ENCODE data around the gene PROM1. TPM values are rescaled to one million over a fixed set of nuclear protein-coding genes. Genes with fewer than 3 reads are reported as not detected.

PROM1 gene, protein sequence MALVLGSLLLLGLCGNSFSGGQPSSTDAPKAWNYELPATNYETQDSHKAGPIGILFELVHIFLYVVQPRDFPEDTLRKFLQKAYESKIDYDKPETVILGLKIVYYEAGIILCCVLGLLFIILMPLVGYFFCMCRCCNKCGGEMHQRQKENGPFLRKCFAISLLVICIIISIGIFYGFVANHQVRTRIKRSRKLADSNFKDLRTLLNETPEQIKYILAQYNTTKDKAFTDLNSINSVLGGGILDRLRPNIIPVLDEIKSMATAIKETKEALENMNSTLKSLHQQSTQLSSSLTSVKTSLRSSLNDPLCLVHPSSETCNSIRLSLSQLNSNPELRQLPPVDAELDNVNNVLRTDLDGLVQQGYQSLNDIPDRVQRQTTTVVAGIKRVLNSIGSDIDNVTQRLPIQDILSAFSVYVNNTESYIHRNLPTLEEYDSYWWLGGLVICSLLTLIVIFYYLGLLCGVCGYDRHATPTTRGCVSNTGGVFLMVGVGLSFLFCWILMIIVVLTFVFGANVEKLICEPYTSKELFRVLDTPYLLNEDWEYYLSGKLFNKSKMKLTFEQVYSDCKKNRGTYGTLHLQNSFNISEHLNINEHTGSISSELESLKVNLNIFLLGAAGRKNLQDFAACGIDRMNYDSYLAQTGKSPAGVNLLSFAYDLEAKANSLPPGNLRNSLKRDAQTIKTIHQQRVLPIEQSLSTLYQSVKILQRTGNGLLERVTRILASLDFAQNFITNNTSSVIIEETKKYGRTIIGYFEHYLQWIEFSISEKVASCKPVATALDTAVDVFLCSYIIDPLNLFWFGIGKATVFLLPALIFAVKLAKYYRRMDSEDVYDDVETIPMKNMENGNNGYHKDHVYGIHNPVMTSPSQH
- not detected in 2 replicates for total RNA-seq (2014; rRNA removed; shearing (Covaris generic))
- 0.33 and 0.47 TPM in 2 replicates for polyA plus RNA-seq (2015; cell fraction: cytosol; rRNA removed)
- polyA plus RNA-seq (2015; cell fraction: nucleus; rRNA removed): 0.06 and 0.32 TPM in 2 replicates

DNA sequence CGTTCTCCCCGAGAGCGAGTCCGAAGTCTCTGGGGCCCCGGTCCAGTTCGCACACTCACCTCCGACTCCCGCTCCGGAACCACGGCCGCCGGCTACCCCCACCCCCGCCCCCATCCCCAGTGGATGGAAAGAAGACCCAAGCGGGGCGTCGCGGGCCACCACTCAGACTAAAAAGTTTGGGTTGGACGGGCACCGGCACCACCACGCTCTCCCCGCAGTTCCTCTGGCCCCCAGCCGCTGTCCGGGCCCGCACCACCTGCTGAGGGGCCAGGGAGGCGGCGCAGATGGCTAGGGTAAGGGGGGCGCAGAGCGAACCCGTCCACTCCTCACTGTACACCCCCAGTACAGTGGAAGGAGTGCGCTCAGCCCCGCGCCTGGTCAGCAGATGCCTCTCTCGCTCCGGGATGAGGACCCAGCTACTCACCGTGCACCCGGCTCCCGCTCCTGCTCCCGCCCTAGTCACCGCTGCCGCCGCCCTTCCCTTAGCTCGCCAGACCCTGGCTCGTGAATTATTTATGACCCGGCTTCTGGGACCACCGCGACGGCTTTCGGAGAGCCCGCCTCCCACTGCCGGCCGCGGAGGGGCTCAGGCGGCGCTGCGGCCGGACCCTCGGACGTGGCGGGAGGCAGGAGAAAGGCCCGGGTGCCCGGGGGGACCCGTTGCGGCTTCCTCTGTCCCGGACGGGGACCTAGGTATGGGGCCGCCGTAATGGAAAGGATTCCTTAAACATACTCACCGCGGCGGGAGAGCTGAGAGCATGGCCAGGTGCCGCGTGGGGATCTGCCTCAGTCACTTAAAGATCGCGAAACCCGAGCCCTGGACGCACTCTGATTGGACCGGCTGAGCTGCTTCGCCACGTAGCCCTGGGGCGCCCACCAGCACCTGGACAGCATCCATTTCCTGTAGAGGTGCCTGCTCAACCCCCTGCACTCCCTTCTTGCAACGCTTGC, at the start of gene PROM1:
Gene PROM1, minus strand, starts transcription at position 783 of the 951 bp plus-strand sequence. CDS start 8,117 bp downstream, outside the sequence.
- no peak for DNase-seq (ENCODE audit: low read depth)

DNA sequence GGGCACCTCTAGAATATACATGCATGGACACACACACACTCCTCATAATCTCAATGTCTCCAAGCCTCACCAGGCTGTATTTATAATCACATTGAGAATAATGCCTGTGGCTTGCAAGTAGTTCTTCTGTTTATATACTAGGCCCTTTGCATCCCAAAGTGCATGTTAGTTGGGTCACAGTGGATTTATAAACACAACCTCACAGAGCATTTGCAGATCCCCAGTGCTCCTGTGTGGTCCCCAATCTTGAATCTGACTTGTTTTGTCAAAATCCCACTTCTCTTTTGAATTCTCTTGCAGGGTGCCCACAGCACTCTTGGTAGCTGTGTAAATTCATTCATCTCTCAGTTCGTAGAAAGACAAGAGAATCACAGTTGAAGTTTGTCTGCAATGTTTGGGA, 49.6 kb upstream of the PROM1 start:
- no peak for DNase-seq (ENCODE audit: low read depth)

GRCh38 chr4:16131293-16131692, 47.5 kb upstream of the PROM1 start:
- no peak for DNase-seq (ENCODE audit: low read depth)

- no peak for DNase-seq (ENCODE audit: low read depth)
Observed at GRCh38 chr4:16129336-16129735, 45.5 kb upstream of the PROM1 start.

GRCh38 chr4:16126714-16127113, 42.9 kb upstream of the PROM1 start:
- DNase-seq (ENCODE audit: low read depth): no peak

DNA sequence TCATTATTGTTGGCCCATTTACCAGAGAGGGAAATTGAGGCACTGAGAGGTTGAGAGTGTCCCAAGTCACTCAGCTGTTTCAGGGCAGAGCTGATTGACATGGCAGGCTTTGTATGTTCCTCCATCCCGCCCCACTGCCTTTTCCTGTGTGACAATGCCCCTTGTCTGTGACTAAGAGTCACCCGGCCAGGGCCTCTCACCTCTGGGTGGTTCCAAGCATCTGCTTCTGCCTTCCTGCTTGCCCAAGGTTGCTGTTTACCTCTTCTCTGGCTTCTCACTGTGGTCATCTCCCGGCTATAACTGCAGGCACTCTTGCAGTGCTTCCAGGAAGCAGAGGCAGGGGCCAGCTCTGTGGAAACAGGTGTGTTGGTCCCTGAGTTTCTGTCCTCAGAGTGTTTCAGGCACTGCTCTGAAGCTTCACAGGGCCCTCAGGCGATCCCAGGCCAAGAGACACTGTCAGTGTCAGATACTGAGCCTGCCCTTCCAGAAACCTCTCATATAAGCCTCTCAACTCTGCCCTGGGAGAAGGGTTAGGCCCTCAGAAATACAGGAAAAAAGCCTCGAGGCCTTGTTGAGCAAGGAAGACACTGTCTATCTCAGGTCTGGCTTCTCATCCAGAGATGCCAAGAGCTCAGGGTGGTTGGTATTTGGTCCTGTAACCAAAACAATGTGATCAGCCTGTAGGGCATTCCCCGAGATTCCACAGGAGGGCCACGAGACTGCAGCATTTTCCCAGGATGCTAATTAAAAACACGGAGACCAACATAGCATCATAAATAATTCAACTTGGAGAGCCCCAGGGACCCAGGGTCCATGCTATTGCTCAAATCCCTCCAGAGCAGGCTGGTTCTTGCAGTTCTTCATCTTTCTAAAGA, 42.0 kb upstream of the PROM1 start:
- DNase-seq (ENCODE audit: low read depth): no peak

DNA sequence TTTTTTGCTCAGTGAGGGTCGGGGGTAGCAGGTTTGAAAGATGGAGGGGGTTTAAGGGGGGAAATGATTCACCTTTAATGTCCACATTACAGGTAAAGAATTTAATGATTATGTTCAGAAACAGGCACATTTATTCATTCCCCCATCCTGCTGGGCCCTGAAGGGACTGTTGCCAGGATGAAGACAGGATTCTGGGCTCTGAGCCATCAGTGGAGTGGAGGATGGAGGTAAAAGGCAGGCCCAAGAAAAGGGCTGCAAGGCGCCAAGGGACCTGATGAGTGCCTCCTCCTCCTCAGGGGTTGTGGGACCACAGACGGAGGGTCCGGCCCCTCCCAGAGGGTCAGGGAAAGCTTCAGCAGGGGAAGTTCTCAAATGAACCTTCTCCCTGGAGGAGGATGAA, 40.4 kb upstream of the PROM1 start:
- DNase-seq (ENCODE audit: low read depth): no peak

DNA sequence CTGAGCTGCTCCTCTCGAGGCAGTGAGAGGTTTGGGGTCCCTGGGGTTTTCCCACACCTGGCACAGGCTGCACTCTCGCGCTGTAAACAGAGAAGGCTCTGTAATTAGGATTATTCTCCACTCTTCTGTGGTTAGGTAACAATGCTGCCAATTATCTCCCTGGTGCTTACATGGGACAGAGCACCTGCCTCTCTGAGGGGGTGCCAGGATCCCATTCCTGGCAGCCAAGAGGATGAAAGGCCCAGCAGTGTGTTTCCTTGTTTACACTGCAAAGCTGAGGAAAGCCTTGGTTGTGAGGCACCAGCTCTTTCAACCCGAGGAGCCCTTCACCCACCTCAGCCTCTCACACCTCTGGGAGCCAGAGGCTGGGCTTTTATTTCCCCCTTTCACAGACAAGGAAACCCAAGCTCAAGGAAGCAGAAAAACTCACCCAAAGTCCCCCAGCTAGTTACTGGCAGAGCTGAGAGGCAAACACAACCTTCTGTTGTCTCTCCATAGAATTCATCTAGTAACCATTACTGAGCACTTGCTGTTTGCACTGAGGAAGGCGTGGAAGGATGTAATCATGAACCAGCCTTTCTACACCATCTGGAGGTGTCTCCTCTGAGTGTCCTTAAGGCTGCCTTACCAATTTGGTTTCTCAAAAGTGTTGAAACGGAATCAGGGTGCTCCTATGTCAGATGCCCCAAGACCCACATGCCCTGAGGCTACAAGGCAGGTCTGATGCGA, 39.7 kb upstream of the PROM1 start:
- DNase-seq (ENCODE audit: low read depth): no peak

DNA sequence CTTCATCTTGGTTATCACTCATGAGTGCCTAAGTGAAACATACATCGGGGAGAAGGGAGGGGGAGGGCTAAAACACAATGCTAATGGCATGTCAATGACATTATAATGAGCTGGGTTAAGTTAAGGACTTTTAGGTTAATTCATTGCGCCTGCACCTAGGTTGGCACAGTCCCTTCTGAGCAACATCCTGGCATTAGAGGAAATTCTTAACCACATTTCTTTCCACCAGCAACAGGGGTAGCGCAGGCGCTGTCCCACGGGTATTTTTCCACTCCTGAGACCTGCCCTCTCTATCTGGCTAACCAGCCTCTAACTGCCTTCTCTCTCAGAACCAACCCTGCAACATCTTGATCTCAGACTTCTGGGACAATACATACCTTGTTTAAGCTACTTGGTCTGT, 39.0 kb upstream of the PROM1 start:
- no peak for DNase-seq (ENCODE audit: low read depth)

- DNase-seq (ENCODE audit: low read depth): no peak
Observed at GRCh38 chr4:16122308-16122711, 38.5 kb upstream of the PROM1 start.

DNA sequence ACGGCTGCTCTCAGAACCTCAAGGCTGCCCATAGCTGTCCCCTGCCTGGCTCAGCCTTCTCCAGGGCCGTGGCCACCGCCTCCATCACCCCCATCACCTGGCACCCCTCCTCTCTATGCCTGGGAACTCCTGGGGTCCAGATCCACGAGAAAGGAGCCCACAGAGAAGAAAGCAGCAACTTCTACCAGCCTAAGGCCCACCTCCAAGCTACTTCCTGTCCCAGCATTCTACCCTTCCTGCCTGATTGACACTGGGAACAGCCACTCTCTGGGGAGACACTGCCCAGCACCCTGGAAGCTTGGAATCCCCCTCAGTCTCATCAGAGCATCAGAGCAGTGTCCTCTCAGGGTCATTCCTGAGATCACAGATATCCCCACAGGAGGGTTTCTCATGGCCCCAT, 36.9 kb upstream of the PROM1 start:
- DNase-seq (ENCODE audit: low read depth): peak; percentile 49

GRCh38 chr4:16119981-16120380, 36.2 kb upstream of the PROM1 start:
- DNase-seq (ENCODE audit: low read depth): no peak

- no peak for DNase-seq (ENCODE audit: low read depth)
Observed at GRCh38 chr4:16118090-16118489, 34.3 kb upstream of the PROM1 start.

- DNase-seq (ENCODE audit: low read depth): no peak
Observed at GRCh38 chr4:16117164-16117563, 33.3 kb upstream of the PROM1 start.

DNA sequence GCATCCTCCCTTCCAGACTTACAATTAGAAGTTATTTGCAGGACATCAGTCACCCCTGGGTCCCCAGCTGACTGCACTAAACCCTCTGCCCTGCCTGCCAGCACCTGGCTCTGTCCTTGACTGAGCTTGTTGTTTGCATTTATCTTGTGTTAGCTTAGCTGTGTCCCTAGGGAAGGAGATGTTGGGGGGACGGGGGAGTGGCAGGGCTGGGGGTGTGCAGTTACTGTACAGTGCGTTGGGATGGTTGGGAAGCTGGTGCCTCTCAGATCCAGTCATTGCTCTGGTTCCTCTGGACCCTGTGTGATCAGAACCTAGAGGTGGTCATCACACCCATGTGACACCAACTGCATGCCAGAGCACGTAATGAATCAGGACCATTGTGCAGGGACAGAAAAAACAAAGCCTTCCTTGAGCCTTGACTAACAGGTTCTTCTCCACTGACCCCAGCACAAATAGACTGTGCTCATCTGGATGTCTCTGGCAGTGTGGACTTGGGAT, 32.7 kb upstream of the PROM1 start:
- DNase-seq (ENCODE audit: low read depth): no peak

- DNase-seq (ENCODE audit: low read depth): no peak
Observed at GRCh38 chr4:16116019-16116418, 32.2 kb upstream of the PROM1 start.

- no peak for DNase-seq (ENCODE audit: low read depth)
Observed at GRCh38 chr4:16114546-16114945, 30.7 kb upstream of the PROM1 start.

- no peak for DNase-seq (ENCODE audit: low read depth)
Observed at GRCh38 chr4:16113741-16114140, 29.9 kb upstream of the PROM1 start.

DNA sequence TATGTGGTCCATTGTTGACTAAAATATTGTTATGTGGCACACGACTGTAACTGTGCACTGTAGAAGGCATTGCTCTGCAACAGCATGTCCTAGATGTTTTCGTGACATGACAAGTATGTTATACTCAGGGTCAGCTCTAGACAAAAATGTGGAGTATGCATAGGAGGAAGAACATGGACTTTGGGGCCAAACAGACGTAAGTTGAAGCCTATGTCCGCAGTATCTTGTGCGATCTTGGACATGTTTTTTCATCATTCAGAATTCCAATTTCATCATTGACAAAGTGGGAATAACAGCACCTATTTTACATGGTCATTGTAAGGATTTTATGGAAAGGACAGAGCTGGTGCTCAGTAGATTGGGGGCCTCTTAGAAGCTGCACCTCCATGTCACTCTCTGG, 27.7 kb upstream of the PROM1 start:
- DNase-seq (ENCODE audit: low read depth): no peak

Data from HT1080 (cell line).